K562 treated with DMSO at 1 percent for 12 hours (cell line): ENCODE data around the gene ASGR1. TPM values are rescaled to one million over a fixed set of nuclear protein-coding genes. Genes with fewer than 3 reads are reported as not detected.

Source experiments
- total RNA-seq: library from RNA; unstranded; fragments of 300-600 nt; gene quantifications from 2 replicates; pipeline ENCODE4 v1.2.3, GENCODE V29; 2022; ENCODE audit not compliant: insufficient read depth

Gene ASGR1, protein sequence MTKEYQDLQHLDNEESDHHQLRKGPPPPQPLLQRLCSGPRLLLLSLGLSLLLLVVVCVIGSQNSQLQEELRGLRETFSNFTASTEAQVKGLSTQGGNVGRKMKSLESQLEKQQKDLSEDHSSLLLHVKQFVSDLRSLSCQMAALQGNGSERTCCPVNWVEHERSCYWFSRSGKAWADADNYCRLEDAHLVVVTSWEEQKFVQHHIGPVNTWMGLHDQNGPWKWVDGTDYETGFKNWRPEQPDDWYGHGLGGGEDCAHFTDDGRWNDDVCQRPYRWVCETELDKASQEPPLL
- total RNA-seq: not detected in 2 replicates

GRCh38 chr17:7179317-7180254, at the start of gene ASGR1:
Gene ASGR1 (minus strand): TSS chr17:7179370. CDS start chr17:7178563, 807 bp downstream.

GRCh38 chr17:7219812-7220592, 40.8 kb upstream of the ASGR1 start, which contains the start of the genes ACADVL and DLG4:
Gene ACADVL (plus strand): TSS chr17:7219938. CDS start chr17:7219985, 47 bp downstream.
Gene DLG4 (minus strand): TSS chr17:7219836.

Other genes with a start within 250 kb of the ASGR1 start
- 1.4 and 3.1 TPM in 2 replicates for gene ALOX12, start 183.3 kb downstream of the ASGR1 start, total RNA-seq
- 299 and 329 TPM in 2 replicates for gene RNASEK, start 166.7 kb downstream of the ASGR1 start, total RNA-seq
- gene BCL6B, start 156.3 kb downstream of the ASGR1 start, total RNA-seq: 0.22 and 0.97 TPM in 2 replicates
- 5.3 and 5.5 TPM in 2 replicates for gene SLC16A13, start 143.4 kb downstream of the ASGR1 start, total RNA-seq
- gene SLC16A11, start 135.3 kb downstream of the ASGR1 start, total RNA-seq: not detected in 2 replicates
- not detected in 2 replicates for gene CLEC10A, start 99.1 kb downstream of the ASGR1 start, total RNA-seq
- not detected in 2 replicates for gene ASGR2, start 64.5 kb downstream of the ASGR1 start, total RNA-seq
- 2.6 and 2.8 TPM in 2 replicates for gene DLG4, start 40.5 kb upstream of the ASGR1 start, total RNA-seq
- gene ACADVL, start 40.6 kb upstream of the ASGR1 start, total RNA-seq: 256 and 286 TPM in 2 replicates
- 32.1 and 61.1 TPM in 2 replicates for gene DVL2, start 55.1 kb upstream of the ASGR1 start, total RNA-seq
- 23.0 and 29.8 TPM in 2 replicates for gene PHF23, start 60.1 kb upstream of the ASGR1 start, total RNA-seq
- gene GABARAP, start 63.1 kb upstream of the ASGR1 start, total RNA-seq: 233 and 263 TPM in 2 replicates
- 60.4 and 70.5 TPM in 2 replicates for gene CTDNEP1, start 72.4 kb upstream of the ASGR1 start, total RNA-seq
- gene ELP5, start 72.8 kb upstream of the ASGR1 start, total RNA-seq: 55.2 and 59.1 TPM in 2 replicates
- gene CLDN7, start 83.1 kb upstream of the ASGR1 start, total RNA-seq: 15.9 and 34.5 TPM in 2 replicates
- not detected in 2 replicates for gene SLC2A4, start 102.3 kb upstream of the ASGR1 start, total RNA-seq
- not detected in 2 replicates for gene YBX2, start 115.3 kb upstream of the ASGR1 start, total RNA-seq
- gene EIF5A, start 128.3 kb upstream of the ASGR1 start, total RNA-seq: 279 and 294 TPM in 2 replicates
- gene GPS2, start 136.0 kb upstream of the ASGR1 start, total RNA-seq: 43.1 and 74.6 TPM in 2 replicates
- gene NEURL4, start 150.0 kb upstream of the ASGR1 start, total RNA-seq: 7.2 and 16.1 TPM in 2 replicates
- 2.4 and 3.7 TPM in 2 replicates for gene ACAP1, start 157.2 kb upstream of the ASGR1 start, total RNA-seq
- gene KCTD11, start 172.8 kb upstream of the ASGR1 start, total RNA-seq: 4.2 and 6.3 TPM in 2 replicates
- not detected in 2 replicates for gene TMEM95, start 175.8 kb upstream of the ASGR1 start, total RNA-seq
- 4.7 and 6.0 TPM in 2 replicates for gene TNK1, start 201.7 kb upstream of the ASGR1 start, total RNA-seq
- 7.2 and 9.4 TPM in 2 replicates for gene PLSCR3, start 215.2 kb upstream of the ASGR1 start, total RNA-seq
- 43.4 and 76.9 TPM in 2 replicates for gene TMEM256, start 224.7 kb upstream of the ASGR1 start, total RNA-seq
- 4.4 and 13.0 TPM in 2 replicates for gene NLGN2, start 228.5 kb upstream of the ASGR1 start, total RNA-seq
- not detected in 2 replicates for gene SPEM1, start 241.0 kb upstream of the ASGR1 start, total RNA-seq
- gene SPEM2, start 246.2 kb upstream of the ASGR1 start, total RNA-seq: not detected in 2 replicates
- not detected in 2 replicates for gene SPEM3, start 249.5 kb upstream of the ASGR1 start, total RNA-seq